Upper lobe of right lung (tissue), 1 donor: Measurements from ENCODE around the gene RNF41. TPM values are rescaled to one million over a fixed set of nuclear protein-coding genes. Genes with fewer than 3 reads are reported as not detected.
A peak's percentile ranks its signal among the peaks of the same experiment; 100 is the strongest.

Experiments used
- ATAC-seq: fragments of 200-7000 bp; cut with Tn5 transposase; one replicate; pipeline ENCODE4 v1.9.1; 2020; ENCODE audit warnings: mild to moderate bottlenecking, moderate library complexity
- DNase-seq: peaks from one replicate; pipeline ENCODE4 v3.0.0-alpha.2; 2020
- H3K27ac ChIP-seq: fragments of 200-600 bp; one replicate; pipeline ENCODE4 v1.8.0; 2022
- H3K27me3 ChIP-seq: fragments of 200-600 bp; one replicate; pipeline ENCODE4 v1.8.0; 2022; ENCODE audit warnings: mild to moderate bottlenecking
- H3K36me3 ChIP-seq: fragments of 200-600 bp; one replicate; pipeline ENCODE4 v1.8.0; 2022
- H3K4me1 ChIP-seq: fragments of 200-600 bp; one replicate; pipeline ENCODE4 v1.8.0; 2022
- H3K4me3 ChIP-seq: fragments of 200-600 bp; one replicate; pipeline ENCODE4 v1.8.0; 2022; ENCODE audit warnings: mild to moderate bottlenecking
- H3K9me3 ChIP-seq: fragments of 200-600 bp; one replicate; pipeline ENCODE4 v1.8.0; 2022
- intact Hi-C: fragments of 100-400 bp; cut with DNase I; formaldehyde crosslinking; loops from one replicate; pipeline ENCODE4 v1.11.0; 2022
- total RNA-seq: library from RNA; stranded (reverse); fragmentation: NEBNext Ultra II Directional; extraction: Animal tissue kit (Norgen Biotek cat#: 25700); gene quantifications from one replicate; pipeline ENCODE4 v1.2.1, GENCODE V29; 2021
- TF ChIP-seq, protein P1 (sequence below): fragments of 200-600 bp; IDR thresholded peaks from one replicate; pipeline ENCODE4 v1.8.0; 2022; ENCODE audit warnings: antibody characterized with exemption
- donor health status: DM: no; HTN: yes; CAD: no; lungs with severe emphysema.

The RNF41 gene
- total RNA-seq, 1 donor from 2014 or later = 51.6 TPM

DNA sequence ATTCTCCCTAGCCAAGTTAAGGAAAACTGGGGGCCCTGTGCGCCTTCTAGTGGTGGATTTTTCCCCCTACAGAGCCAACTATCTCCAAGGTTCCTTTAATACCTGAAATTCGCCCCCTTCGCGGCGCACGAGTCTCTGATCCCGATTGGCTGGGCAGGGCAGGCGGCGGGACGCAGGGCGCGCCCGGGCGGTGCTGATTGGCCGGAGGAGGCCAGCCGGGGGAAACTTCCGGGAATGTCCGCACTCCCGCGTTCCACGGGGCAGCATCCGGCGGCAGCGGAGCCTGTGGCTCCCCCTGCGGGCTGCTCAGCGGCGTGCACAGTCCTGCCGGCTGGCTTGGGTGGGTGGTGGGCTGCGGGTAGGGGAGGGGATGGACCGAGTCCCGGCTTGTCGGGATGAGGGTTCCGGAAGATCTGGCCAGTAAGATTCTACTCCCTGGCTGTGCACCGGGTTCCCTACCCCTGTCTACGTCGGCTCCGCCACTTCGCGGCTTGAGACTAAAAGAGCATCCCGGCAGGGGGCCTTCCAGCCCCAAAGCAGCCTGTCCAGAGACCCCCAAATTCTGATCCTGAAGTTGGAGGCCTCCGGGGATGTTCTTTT is 2.5 kb upstream of the RNF41 start, which contains the start of gene NABP2:
TSS of gene NABP2 (plus strand) at position 241 of the 600 bp plus-strand sequence. CDS start 515 bp downstream, outside the sequence.
- Histone ChIP-seq H3K4me1 (peaks cover 34% of the 10 kb centered on the region), H3K4me3 (peak within 1 kb of the TSS; percentile 73), H3K36me3 (peaks cover 9% of the 10 kb centered on the region), H3K27me3 (no peaks in the 10 kb centered on the region), H3K27ac (peak within 1 kb of the TSS; percentile 96), H3K9me3 (no peaks in the 10 kb centered on the region)
- intact Hi-C loops = no loop called here
- ATAC-seq (peak; percentile 91), DNase-seq (peak; percentile 99)
- TF ChIP-seq, protein P1, sequence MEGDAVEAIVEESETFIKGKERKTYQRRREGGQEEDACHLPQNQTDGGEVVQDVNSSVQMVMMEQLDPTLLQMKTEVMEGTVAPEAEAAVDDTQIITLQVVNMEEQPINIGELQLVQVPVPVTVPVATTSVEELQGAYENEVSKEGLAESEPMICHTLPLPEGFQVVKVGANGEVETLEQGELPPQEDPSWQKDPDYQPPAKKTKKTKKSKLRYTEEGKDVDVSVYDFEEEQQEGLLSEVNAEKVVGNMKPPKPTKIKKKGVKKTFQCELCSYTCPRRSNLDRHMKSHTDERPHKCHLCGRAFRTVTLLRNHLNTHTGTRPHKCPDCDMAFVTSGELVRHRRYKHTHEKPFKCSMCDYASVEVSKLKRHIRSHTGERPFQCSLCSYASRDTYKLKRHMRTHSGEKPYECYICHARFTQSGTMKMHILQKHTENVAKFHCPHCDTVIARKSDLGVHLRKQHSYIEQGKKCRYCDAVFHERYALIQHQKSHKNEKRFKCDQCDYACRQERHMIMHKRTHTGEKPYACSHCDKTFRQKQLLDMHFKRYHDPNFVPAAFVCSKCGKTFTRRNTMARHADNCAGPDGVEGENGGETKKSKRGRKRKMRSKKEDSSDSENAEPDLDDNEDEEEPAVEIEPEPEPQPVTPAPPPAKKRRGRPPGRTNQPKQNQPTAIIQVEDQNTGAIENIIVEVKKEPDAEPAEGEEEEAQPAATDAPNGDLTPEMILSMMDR = peak; percentile 86

DNA sequence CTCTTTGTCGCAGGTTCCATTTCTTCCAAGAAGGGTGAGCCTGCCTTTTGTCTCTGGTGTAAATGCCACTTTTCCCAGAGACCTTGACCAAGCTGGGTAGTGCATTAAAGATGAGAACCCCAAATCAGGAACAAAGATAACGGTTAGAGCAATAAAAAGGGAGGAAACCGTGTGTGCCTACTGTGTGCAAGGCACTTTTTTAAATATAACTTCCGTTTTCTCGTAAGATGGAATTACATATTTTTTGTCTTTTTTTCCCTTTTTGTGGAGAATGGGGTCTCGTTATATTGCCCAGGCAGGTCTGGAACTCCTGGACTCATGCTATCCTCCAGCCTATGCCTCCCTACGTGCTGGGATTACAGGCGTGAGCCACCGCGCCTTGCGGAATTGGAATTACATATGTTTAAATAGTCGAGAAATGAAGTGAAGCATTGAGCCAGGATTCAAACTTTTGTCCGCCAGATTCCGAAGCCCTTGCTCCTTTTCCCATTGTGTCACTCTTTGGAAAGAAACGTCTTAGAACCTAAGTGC is 1.9 kb upstream of the RNF41 start:
- H3K27ac ChIP-seq = peak overlapping the region; percentile 96
- H3K27me3 ChIP-seq = no peaks in the 10 kb centered on the region
- peaks cover 39% of the 10 kb centered on the region for H3K4me1 ChIP-seq
- DNase-seq (no peak), ATAC-seq (no peak)
- TF ChIP-seq, protein P1 = no peak
- H3K4me3 ChIP-seq = peak overlapping the region; percentile 73
- no peaks in the 10 kb centered on the region for H3K9me3 ChIP-seq
- H3K36me3 ChIP-seq = peaks cover 5% of the 10 kb centered on the region
- intact Hi-C loops = no loop called here

DNA sequence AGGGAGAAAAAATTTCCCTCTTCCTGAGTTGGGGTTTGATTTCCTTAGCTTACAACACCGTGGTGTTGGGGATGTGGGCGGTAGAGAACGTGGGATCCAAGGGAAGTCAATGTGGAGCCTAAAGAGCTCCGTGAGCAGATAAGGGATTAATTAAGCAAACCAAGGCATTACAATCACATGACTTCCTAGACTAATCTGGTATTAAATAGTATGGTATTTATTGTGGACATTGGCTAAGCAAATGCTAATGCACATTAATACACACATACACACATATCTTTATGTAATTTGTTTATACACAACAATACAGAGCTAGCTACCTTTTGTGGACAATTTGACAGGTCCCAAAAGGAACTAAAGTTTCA is 791 bp upstream of the RNF41 start:
- H3K4me1 ChIP-seq = peaks cover 39% of the 10 kb centered on the region
- H3K27ac ChIP-seq = peak overlapping the region; percentile 96
- no peak for ATAC-seq
- intact Hi-C loops = no loop called here
- TF ChIP-seq, protein P1 = no peak
- DNase-seq = no peak
- H3K4me3 ChIP-seq = peak overlapping the region; percentile 75
- H3K9me3 ChIP-seq = no peaks in the 10 kb centered on the region
- H3K27me3 ChIP-seq = no peaks in the 10 kb centered on the region
- H3K36me3 ChIP-seq = peaks cover 7% of the 10 kb centered on the region

DNA sequence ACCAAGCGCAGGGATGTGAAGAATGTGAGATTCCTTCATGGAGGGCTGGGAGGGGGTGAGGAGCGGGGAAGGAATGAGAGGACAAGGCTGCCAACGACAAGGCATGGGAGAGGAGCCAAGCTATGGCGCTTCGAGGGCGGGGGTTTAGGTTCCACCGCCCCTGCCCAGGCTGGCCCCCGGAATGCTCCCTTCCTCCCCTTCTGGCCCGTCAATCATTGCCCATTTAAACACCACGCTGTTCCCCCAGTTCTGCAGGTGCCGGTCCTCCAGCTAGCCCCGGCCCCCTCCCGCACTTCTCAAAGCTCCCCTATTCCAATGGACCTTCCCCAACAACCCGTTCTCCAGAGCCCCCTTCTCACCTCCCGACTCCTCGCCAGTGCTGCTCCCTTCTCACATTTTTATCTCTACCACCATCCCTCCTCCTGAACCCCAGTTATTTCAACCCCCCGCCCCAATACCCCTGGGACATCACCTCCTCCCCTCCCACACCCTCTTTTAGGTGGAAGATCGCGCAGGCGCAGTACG is 428 bp downstream of the RNF41 start:
- intact Hi-C loops = no loop called here
- Histone ChIP-seq H3K4me1 (peaks cover 39% of the 10 kb centered on the region), H3K36me3 (peaks cover 14% of the 10 kb centered on the region), H3K27ac (peak overlapping the region; percentile 96), H3K27me3 (no peaks in the 10 kb centered on the region), H3K4me3 (peak overlapping the region; percentile 75), H3K9me3 (no peaks in the 10 kb centered on the region)
- ATAC-seq (peak; percentile 34), DNase-seq (peak; percentile 79)
- TF ChIP-seq, protein P1 = no peak

DNA sequence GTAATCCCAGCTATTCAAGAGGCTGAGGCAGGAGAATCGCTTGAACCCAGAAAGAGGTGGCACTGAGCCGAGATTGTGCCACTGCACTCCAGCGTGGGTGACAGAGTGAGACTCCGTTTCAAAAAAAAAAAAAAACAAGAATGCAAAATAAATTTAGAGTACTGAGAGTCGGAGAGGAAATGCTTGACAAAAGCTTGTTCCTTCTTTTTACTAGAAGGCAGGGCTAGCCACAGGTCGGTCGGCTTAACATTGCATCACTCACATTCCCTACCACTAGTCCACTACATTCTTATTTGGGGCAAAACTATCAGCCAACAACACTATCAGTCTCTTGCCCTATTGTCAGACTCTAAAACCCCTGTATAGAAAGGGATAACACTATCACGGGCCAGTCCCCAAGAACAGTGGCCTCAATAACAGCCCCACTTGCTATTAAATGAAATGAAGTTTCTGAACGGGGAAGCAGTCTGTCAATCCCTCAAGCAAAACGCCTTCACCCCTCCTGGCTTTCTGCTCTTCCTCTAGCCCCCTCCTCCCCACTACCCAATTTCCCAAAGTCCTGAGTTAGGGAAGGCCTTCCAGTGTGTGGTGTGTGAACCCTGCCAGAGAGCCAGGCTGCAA is 1.0 kb downstream of the RNF41 start:
- intact Hi-C loops = no loop called here
- Histone ChIP-seq H3K36me3 (peaks cover 19% of the 10 kb centered on the region), H3K4me1 (peaks cover 39% of the 10 kb centered on the region), H3K27ac (peak overlapping the region; percentile 96), H3K9me3 (no peaks in the 10 kb centered on the region), H3K4me3 (peak overlapping the region; percentile 75), H3K27me3 (no peaks in the 10 kb centered on the region)
- peak; percentile 71 for DNase-seq
- peak; percentile 11 for ATAC-seq
- TF ChIP-seq, protein P1 = no peak
